Measurements from ENCODE around the gene LOXL4.

Gene LOXL4

DNA sequence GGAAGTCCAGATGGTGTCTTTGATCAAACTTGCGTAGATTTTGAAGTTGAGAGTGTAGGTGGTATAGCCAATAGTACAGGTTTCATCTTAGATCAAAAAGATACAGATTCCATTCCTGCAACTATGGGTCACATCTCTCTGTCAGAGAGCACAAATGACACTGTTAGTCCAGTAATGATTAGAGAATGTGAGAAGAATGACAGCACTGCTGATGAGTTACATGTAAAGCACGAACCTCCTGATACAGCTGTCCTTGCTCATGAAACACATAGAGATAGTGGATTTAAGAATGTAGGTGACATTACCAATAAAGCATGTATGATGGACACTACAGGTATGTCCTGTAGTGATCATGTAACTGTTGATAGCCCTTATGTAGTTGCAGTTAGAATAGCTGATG, 59.1 kb downstream of the LOXL4 start:
- H3K4me3 ChIP-seq (ENCODE audit: low read length), result no peak overlapping the region
- no peak overlapping the region for H3K4me2 ChIP-seq (ENCODE audit: low read length)
- H3K36me3 ChIP-seq (ENCODE audit: control insufficient read depth, insufficient read depth, low read length), result no peaks in the 10 kb centered on the region
- H2BK5ac ChIP-seq (ENCODE audit: low read length), result no peak overlapping the region
- DNase-seq, result no peak
- no peaks in the 10 kb centered on the region for H3K79me1 ChIP-seq (ENCODE audit: low read length)
- H3K23ac ChIP-seq (ENCODE audit: low read length), result no peak overlapping the region
- no peak overlapping the region for H3K4ac ChIP-seq (ENCODE audit: low read depth, low read length)
- H2BK120ac ChIP-seq (ENCODE audit: low read depth, low read length), result no peak overlapping the region
- no peaks in the 10 kb centered on the region for H3K79me2 ChIP-seq (ENCODE audit: control insufficient read depth, insufficient read depth, low read length)
- no peak overlapping the region for H3K27ac ChIP-seq (ENCODE audit: low read depth, low read length)
- no CpG with 5 or more reads among the region's 2 CpGs for WGBS (ENCODE audit: extremely low coverage, insufficient coverage, low lambda C conversion rate)
- no peak overlapping the region for H2BK15ac ChIP-seq (replicated peaks; ENCODE audit: low read depth)
- H3K4me1 ChIP-seq (ENCODE audit: control insufficient read depth, low read depth, low read length), result no peaks in the 10 kb centered on the region
- H3K9ac ChIP-seq (ENCODE audit: low read length), result no peak overlapping the region
- no peak overlapping the region for H2AK5ac ChIP-seq (ENCODE audit: low read length)
- H3K56ac ChIP-seq (ENCODE audit: low read length), result no peak overlapping the region
- H3K27me3 ChIP-seq (ENCODE audit: insufficient read depth, low read length, poor library complexity), result no peaks in the 10 kb centered on the region
- no peak overlapping the region for H4K8ac ChIP-seq (ENCODE audit: low read depth, low read length)
- H3K18ac ChIP-seq (ENCODE audit: low read length), result no peak overlapping the region
- H4K5ac ChIP-seq (ENCODE audit: low read length), result no peak overlapping the region

DNA sequence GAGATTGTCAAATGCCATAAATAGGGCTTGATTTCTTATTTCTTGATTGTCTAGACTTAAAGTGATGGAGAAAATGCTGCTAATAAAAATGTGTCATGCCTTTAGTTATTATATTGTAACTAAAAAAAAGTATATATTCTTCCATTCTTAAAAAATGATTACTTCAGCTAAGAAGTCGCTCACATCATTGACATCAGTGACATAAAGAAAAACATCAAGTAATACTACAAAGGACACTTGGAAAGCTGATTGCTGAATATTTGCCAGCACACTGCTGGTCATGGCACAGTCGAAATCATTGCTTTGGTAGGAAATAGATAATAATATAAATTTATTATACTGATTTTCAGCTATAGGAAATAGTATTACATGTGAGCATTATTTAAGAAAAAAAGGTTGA, 62.6 kb downstream of the LOXL4 start:
- H4K8ac ChIP-seq (ENCODE audit: low read depth, low read length), result no peak overlapping the region
- H3K56ac ChIP-seq (ENCODE audit: low read length), result no peak overlapping the region
- no peaks in the 10 kb centered on the region for H3K79me1 ChIP-seq (ENCODE audit: low read length)
- no peaks in the 10 kb centered on the region for H3K79me2 ChIP-seq (ENCODE audit: control insufficient read depth, insufficient read depth, low read length)
- no peak overlapping the region for H2BK15ac ChIP-seq (replicated peaks; ENCODE audit: low read depth)
- no peaks in the 10 kb centered on the region for H3K36me3 ChIP-seq (ENCODE audit: control insufficient read depth, insufficient read depth, low read length)
- H2BK120ac ChIP-seq (ENCODE audit: low read depth, low read length), result no peak overlapping the region
- H2BK5ac ChIP-seq (ENCODE audit: low read length), result no peak overlapping the region
- no peak overlapping the region for H3K4me3 ChIP-seq (ENCODE audit: low read length)
- H3K23ac ChIP-seq (ENCODE audit: low read length), result no peak overlapping the region
- H3K27me3 ChIP-seq (ENCODE audit: insufficient read depth, low read length, poor library complexity), result no peaks in the 10 kb centered on the region
- no peak for DNase-seq
- no peaks in the 10 kb centered on the region for H3K4me1 ChIP-seq (ENCODE audit: control insufficient read depth, low read depth, low read length)
- WGBS (ENCODE audit: extremely low coverage, insufficient coverage, low lambda C conversion rate), result no CpG with 5 or more reads among the region's 2 CpGs
- no peak overlapping the region for H3K9ac ChIP-seq (ENCODE audit: low read length)
- H4K5ac ChIP-seq (ENCODE audit: low read length), result no peak overlapping the region
- no peak overlapping the region for H3K4ac ChIP-seq (ENCODE audit: low read depth, low read length)
- no peak overlapping the region for H3K4me2 ChIP-seq (ENCODE audit: low read length)
- no peak overlapping the region for H2AK5ac ChIP-seq (ENCODE audit: low read length)
- no peak overlapping the region for H3K18ac ChIP-seq (ENCODE audit: low read length)
- no peak overlapping the region for H3K27ac ChIP-seq (ENCODE audit: low read depth, low read length)

DNA sequence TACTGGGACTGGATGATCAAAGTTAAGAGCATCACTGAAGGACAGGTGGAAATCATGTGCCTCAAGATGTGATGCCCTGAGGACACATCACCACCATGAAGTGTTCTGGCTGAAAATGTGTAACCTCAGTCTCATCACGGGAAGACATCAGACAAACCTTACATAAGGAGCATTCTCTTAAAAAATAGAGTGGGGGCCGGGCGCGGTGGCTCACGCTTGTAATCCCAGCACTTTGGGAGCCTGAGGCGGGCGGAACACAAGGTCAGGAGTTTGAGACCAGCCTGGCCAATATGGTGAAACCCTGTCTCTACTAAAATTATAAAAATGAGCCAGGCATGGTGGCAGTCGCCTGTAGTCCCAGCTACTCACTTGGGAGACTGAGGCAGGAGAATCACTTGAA, 65.6 kb downstream of the LOXL4 start:
- H3K18ac ChIP-seq (ENCODE audit: low read length), result no peak overlapping the region
- no peak overlapping the region for H3K4me2 ChIP-seq (ENCODE audit: low read length)
- H3K79me2 ChIP-seq (ENCODE audit: control insufficient read depth, insufficient read depth, low read length), result no peaks in the 10 kb centered on the region
- no peak overlapping the region for H3K23ac ChIP-seq (ENCODE audit: low read length)
- no peak overlapping the region for H2BK5ac ChIP-seq (ENCODE audit: low read length)
- H3K36me3 ChIP-seq (ENCODE audit: control insufficient read depth, insufficient read depth, low read length), result no peaks in the 10 kb centered on the region
- WGBS (ENCODE audit: extremely low coverage, insufficient coverage, low lambda C conversion rate), result no CpG with 5 or more reads among the region's 8 CpGs
- no peak for DNase-seq
- H3K4me1 ChIP-seq (ENCODE audit: control insufficient read depth, low read depth, low read length), result no peaks in the 10 kb centered on the region
- no peaks in the 10 kb centered on the region for H3K27me3 ChIP-seq (ENCODE audit: insufficient read depth, low read length, poor library complexity)
- H3K27ac ChIP-seq (ENCODE audit: low read depth, low read length), result no peak overlapping the region
- no peak overlapping the region for H2BK120ac ChIP-seq (ENCODE audit: low read depth, low read length)
- H2AK5ac ChIP-seq (ENCODE audit: low read length), result no peak overlapping the region
- no peak overlapping the region for H4K8ac ChIP-seq (ENCODE audit: low read depth, low read length)
- no peak overlapping the region for H2BK15ac ChIP-seq (replicated peaks; ENCODE audit: low read depth)
- H3K4me3 ChIP-seq (ENCODE audit: low read length), result no peak overlapping the region
- no peak overlapping the region for H3K9ac ChIP-seq (ENCODE audit: low read length)
- H3K4ac ChIP-seq (ENCODE audit: low read depth, low read length), result no peak overlapping the region
- H4K5ac ChIP-seq (ENCODE audit: low read length), result no peak overlapping the region
- H3K56ac ChIP-seq (ENCODE audit: low read length), result no peak overlapping the region
- H3K79me1 ChIP-seq (ENCODE audit: low read length), result no peaks in the 10 kb centered on the region

DNA sequence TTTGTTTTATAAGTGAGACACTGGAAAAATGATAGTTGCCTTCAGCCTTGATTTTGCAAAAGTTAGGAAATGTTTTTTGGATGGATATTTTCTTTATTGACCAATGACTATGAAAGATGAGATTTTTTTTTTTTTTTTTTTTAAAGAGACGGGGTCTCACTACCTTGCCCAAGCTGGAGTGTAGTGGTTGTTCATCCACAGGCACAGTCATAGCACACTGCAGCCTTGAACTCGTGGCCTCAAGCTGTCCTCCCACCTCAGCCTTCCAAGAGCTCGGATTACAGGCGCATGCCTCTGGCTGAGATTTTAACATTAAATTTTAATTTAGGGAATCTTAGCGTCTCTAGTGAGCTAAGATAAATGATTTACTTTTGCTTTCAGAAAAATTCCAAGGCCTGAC, 66.2 kb downstream of the LOXL4 start:
- Histone ChIP-seq H2BK5ac (ENCODE audit: low read length) (no peak overlapping the region), H3K9ac (ENCODE audit: low read length) (no peak overlapping the region), H3K56ac (ENCODE audit: low read length) (no peak overlapping the region), H3K36me3 (ENCODE audit: control insufficient read depth, insufficient read depth, low read length) (no peaks in the 10 kb centered on the region), H2BK15ac (replicated peaks; ENCODE audit: low read depth) (no peak overlapping the region), H3K4ac (ENCODE audit: low read depth, low read length) (no peak overlapping the region), H4K5ac (ENCODE audit: low read length) (no peak overlapping the region), H3K4me2 (ENCODE audit: low read length) (no peak overlapping the region), H3K4me3 (ENCODE audit: low read length) (no peak overlapping the region), H4K8ac (ENCODE audit: low read depth, low read length) (no peak overlapping the region), H2AK5ac (ENCODE audit: low read length) (no peak overlapping the region), H3K18ac (ENCODE audit: low read length) (no peak overlapping the region), H3K79me1 (ENCODE audit: low read length) (no peaks in the 10 kb centered on the region), H3K4me1 (ENCODE audit: control insufficient read depth, low read depth, low read length) (no peaks in the 10 kb centered on the region), H3K27me3 (ENCODE audit: insufficient read depth, low read length, poor library complexity) (no peaks in the 10 kb centered on the region), H3K23ac (ENCODE audit: low read length) (no peak overlapping the region), H3K79me2 (ENCODE audit: control insufficient read depth, insufficient read depth, low read length) (no peaks in the 10 kb centered on the region), H2BK120ac (ENCODE audit: low read depth, low read length) (no peak overlapping the region), H3K27ac (ENCODE audit: low read depth, low read length) (no peak overlapping the region)
- DNase-seq, result no peak
- WGBS (ENCODE audit: extremely low coverage, insufficient coverage, low lambda C conversion rate), result no CpG with 5 or more reads among the region's 5 CpGs

Data from mesendoderm (in vitro differentiated cells).